ENCODE data around the gene ROR2. TPM values are rescaled to one million over a fixed set of nuclear protein-coding genes. Genes with fewer than 3 reads are reported as not detected.
A peak's percentile ranks its signal among the peaks of the same experiment; 100 is the strongest.

Gene ROR2
- total and polyA plus RNA-seq, 8 donors = 3.0 to 21.4 (median 9.8) TPM

DNA sequence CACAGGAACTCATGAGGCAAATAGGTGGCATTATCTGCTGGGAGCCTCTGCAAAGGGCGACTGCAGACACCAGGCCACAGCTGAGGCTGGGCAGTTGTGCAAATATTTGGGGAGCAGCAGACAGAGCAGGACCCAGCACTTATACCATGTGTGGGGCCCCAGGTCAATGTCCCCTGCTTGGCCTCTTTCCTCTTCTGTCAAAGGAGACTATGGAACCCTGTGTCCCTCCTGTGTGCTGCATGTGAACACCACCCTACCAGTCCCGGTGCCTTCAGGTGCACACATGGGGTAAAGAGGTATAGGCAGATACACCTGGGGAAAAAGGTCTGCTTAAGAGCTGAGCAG is 50.8 kb downstream of the ROR2 start:
- no peak for DNase-seq
- 29 to 70% (median 33%) methylated on average over 2 of the region's 2 CpGs for WGBS, 5 donors
- Histone ChIP-seq H3K27me3 (no peaks in the 10 kb centered on the region), H3K9me3 (no peaks in the 10 kb centered on the region), H3K36me3 (no peaks in the 10 kb centered on the region), H3K4me1 (peaks cover 62 to 100% (median 79%) of the 10 kb centered on the region in 4 donors), H3K4me3 (no peak overlapping the region), H3K27ac (peak overlapping the region; percentile 22 to 79 (median 57))
- no peak for TF ChIP-seq CTCF (IDR thresholded peaks at IDR 0.05)
- TF ChIP-seq POLR2AphosphoS5 (IDR thresholded peaks at IDR 0.05) = no peak
- no peak for TF ChIP-seq POLR2A (IDR thresholded peaks at IDR 0.05)
- TF ChIP-seq EP300 (IDR thresholded peaks at IDR 0.05) = no peak
- intact Hi-C loops (cut with DNase I; ENCODE audit: low total_unique reads) = no loop called here

DNA sequence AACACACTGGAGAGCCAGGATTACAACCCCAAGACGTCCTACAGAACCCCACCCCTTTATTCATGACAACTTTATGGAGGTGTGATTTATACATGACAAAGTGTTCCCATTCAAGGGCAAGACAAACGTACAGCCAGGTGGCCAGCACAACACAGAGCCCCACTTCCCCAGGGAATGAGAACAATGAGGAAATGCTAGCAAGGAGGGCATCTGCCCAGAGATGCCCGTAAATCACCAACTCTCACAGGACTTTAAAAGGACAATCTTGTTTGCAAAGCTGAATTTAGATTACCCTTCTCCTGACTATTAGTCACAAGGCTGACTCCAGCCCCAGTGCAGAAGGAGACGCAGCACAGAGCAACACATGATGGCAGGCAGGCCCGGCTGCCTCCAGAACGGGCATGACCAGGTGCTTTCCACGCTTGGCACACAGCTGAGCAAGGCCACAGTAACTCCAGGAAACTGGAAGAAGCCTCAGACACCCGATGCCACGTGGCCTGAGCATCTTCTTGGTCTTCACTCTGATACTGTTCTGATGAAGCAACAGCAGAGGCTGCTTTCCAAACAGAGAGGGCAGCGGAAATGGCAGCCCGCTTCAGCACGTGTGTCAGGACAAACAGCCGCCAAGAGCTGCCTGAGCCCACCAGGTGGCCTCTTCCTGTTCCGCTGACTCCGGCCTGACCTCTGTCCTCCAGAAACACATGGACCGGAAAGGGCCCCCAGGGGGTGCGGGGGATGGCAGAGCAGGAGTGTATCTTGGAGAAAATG is 51.4 kb downstream of the ROR2 start:
- TF ChIP-seq POLR2A (IDR thresholded peaks at IDR 0.05) (no peak), EP300 (IDR thresholded peaks at IDR 0.05) (no peak), POLR2AphosphoS5 (IDR thresholded peaks at IDR 0.05) (peak in 1 of 3 donors; percentile 82), CTCF (IDR thresholded peaks at IDR 0.05) (no peak)
- no peak overlapping the region for H3K4me3 ChIP-seq
- H3K9me3 ChIP-seq = no peaks in the 10 kb centered on the region
- intact Hi-C loops (cut with DNase I; ENCODE audit: low total_unique reads) = no loop called here
- no peaks in the 10 kb centered on the region for H3K36me3 ChIP-seq
- no peaks in the 10 kb centered on the region for H3K27me3 ChIP-seq
- H3K27ac ChIP-seq = peak overlapping the region; percentile 13 to 79 (median 57)
- H3K4me1 ChIP-seq = peaks cover 67 to 100% (median 79%) of the 10 kb centered on the region in 4 donors
- peak; percentile 39 to 70 for DNase-seq
- 31 to 38% (median 36%) methylated on average over 16 to 17 of the region's 17 CpGs for WGBS, 5 donors

GRCh38 chr9:91897201-91897600 is 52.8 kb downstream of the ROR2 start:
- Histone ChIP-seq H3K4me3 (no peak overlapping the region), H3K4me1 (peaks cover 56 to 96% (median 70%) of the 10 kb centered on the region in 4 donors), H3K27ac (peak overlapping the region in 4 of 5 donors; percentile 35 to 79 (median 66)), H3K9me3 (no peaks in the 10 kb centered on the region), H3K27me3 (no peaks in the 10 kb centered on the region), H3K36me3 (no peaks in the 10 kb centered on the region)
- DNase-seq = no peak
- intact Hi-C loops (cut with DNase I; ENCODE audit: low total_unique reads) = no loop called here
- TF ChIP-seq EP300 (IDR thresholded peaks at IDR 0.05) = no peak
- no peak for TF ChIP-seq CTCF (IDR thresholded peaks at IDR 0.05)
- TF ChIP-seq POLR2A (IDR thresholded peaks at IDR 0.05) = no peak
- 4 to 15% (median 6%) methylated on average over 1 of the region's 1 CpG for WGBS, 5 donors

GRCh38 chr9:91896513-91897121 is 53.4 kb downstream of the ROR2 start:
- TF ChIP-seq POLR2AphosphoS5 (IDR thresholded peaks at IDR 0.05) (peak in 1 of 3 donors; percentile 63), EP300 (IDR thresholded peaks at IDR 0.05) (no peak)
- Histone ChIP-seq H3K27ac (peak overlapping the region; percentile 13 to 79 (median 57)), H3K9me3 (no peaks in the 10 kb centered on the region), H3K4me1 (peaks cover 50 to 96% (median 67%) of the 10 kb centered on the region in 4 donors), H3K27me3 (no peaks in the 10 kb centered on the region), H3K4me3 (no peak overlapping the region), H3K36me3 (no peaks in the 10 kb centered on the region)
- intact Hi-C loops (cut with DNase I; ENCODE audit: low total_unique reads) = no loop called here
- WGBS, 5 donors = 6 to 12% (median 10%) methylated on average over 11 of the region's 11 CpGs
- peak; percentile 71 to 91 for DNase-seq
